Prostate gland (tissue), 2 donors: Measurements from ENCODE around the gene DNASE1. TPM values are rescaled to one million over a fixed set of nuclear protein-coding genes. Genes with fewer than 3 reads are reported as not detected.
A peak's percentile ranks its signal among the peaks of the same experiment; 100 is the strongest.

Source experiments
- DNase-seq: peaks from one replicate; pipeline ENCODE4 v3.0.0-alpha.2; 2019; ENCODE audit warnings: low spot score
- H3K27ac ChIP-seq, 2 donors: fragments of 200-600 bp; sonication (generic); 2 replicates each; pipeline ENCODE4 v1.5.1; 2017 to 2019
- H3K27me3 ChIP-seq: fragments of 200-600 bp; sonication (generic); replicated peaks from 2 replicates; pipeline ENCODE4 v1.5.1; 2019; ENCODE audit not compliant: insufficient read depth
- H3K36me3 ChIP-seq, 2 donors: fragments of 200-600 bp; sonication (generic); 1 replicate in 1 of 2; 2 replicates in 1 of 2; pipeline versions ENCODE4 v1.5.1 to v1.8.1; 2017 to 2019
- H3K4me1 ChIP-seq: fragments of 200-600 bp; sonication (generic); replicated peaks from 2 replicates; pipeline ENCODE4 v1.5.1; 2019
- H3K4me3 ChIP-seq, 2 donors: fragments of 200-600 bp; sonication (generic); 2 replicates each; pipeline ENCODE4 v1.5.1; 2017 to 2019
- H3K9me3 ChIP-seq: fragments of 200-600 bp; sonication (generic); 2 replicates; pipeline ENCODE4 v1.5.1; 2017
- POLR2A ChIP-seq: fragments of 450-650 bp; IDR thresholded peaks from one replicate; pipeline ENCODE4 v1.6.1; 2016; ENCODE audit warnings: antibody characterized with exemption, mild to moderate bottlenecking
- POLR2AphosphoS5 ChIP-seq: sonication (generic); formaldehyde crosslinking; IDR thresholded peaks from one replicate; pipeline ENCODE4 v1.6.1; 2017; ENCODE audit warnings: antibody characterized with exemption
- WGBS: methylation state at CpG from one replicate; pipeline ENCODE4 v1.1.5; 2018; 5-methylcytosine and 5-hydroxymethylcytosine counted together
- intact Hi-C: fragments of 100-400 bp; cut with DNase I; formaldehyde crosslinking; loops from one replicate; pipeline ENCODE4 v1.14.2; 2022
- total RNA-seq, 2 donors: library from RNA; depleted of rRNA; stranded (reverse); fragments of >200 nt; gene quantifications; one replicate each; pipeline ENCODE4 v1.1.0, GENCODE V29; 2016
- TF ChIP-seq, protein P1 (sequence below), 4 experiments: fragments of 200-600 bp in 2 of 4; fragments of 450-650 bp in 2 of 4; sonication (generic) in 2 of 4; IDR thresholded peaks; 1 replicate in 3 of 4; 2 replicates in 1 of 4; pipeline ENCODE4 v1.5.1; 2016 to 2019; ENCODE audit warnings: antibody characterized with exemption in 4 of 4, mild to moderate bottlenecking in 2 of 4, moderate library complexity in 2 of 4

The DNASE1 gene
- total RNA-seq, 2 donors from 2014 or later: 41.9 to 50.6 TPM

DNA sequence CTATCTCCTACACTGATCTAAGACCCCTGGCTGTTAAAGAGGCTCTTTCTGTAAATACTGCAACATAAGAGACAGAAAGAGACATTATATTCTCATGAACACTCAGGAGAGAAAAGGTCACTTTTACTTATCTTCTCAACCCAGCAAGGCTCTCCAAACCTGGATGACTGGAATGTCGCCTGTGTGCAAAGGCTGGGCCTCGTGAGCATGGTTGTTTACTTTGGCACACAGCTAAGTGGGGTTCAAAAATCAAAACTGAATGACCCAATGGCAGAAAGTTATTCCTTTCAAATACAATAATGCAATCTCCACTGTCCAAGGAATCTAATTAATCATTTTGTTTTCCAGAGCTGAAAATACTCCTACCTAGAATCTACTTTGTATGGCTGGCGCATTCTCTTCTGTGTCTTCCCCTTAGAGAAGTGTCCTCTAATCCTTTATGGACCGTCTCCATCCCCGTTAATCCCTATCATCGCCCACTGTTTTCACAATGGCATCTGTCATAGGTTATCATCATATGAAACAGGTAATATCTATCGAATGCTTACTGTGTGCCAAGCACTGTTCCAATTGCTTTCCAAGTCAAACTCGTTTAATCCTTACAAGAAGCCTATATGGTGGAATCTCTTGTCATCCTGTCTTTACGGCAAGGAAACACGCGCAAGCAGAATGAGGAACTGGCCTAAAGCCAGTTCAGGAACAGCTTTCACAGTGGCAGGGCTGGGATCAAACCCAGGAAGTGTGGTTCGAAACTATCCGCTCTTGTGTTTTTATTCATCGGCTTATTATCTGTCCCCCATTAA, 44.4 kb upstream of the DNASE1 start:
- Histone ChIP-seq H3K4me1 (peaks cover 6% of the 10 kb centered on the region), H3K27ac (peak overlapping the region in 1 of 2 donors; percentile 69), H3K27me3 (no peaks in the 10 kb centered on the region), H3K4me3 (peak overlapping the region in 1 of 2 donors; percentile 89), H3K36me3 (no peaks in the 10 kb centered on the region), H3K9me3 (no peaks in the 10 kb centered on the region)
- DNase-seq: peak; percentile 16
- intact Hi-C loops: no loop called here
- TF ChIP-seq, protein P1, sequence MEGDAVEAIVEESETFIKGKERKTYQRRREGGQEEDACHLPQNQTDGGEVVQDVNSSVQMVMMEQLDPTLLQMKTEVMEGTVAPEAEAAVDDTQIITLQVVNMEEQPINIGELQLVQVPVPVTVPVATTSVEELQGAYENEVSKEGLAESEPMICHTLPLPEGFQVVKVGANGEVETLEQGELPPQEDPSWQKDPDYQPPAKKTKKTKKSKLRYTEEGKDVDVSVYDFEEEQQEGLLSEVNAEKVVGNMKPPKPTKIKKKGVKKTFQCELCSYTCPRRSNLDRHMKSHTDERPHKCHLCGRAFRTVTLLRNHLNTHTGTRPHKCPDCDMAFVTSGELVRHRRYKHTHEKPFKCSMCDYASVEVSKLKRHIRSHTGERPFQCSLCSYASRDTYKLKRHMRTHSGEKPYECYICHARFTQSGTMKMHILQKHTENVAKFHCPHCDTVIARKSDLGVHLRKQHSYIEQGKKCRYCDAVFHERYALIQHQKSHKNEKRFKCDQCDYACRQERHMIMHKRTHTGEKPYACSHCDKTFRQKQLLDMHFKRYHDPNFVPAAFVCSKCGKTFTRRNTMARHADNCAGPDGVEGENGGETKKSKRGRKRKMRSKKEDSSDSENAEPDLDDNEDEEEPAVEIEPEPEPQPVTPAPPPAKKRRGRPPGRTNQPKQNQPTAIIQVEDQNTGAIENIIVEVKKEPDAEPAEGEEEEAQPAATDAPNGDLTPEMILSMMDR (IDR thresholded peaks at IDR 0.05): no peak
- TF ChIP-seq POLR2AphosphoS5 (no peak), POLR2A (no peak)
- 49% methylated on average over 14 of the region's 14 CpGs for WGBS

DNA sequence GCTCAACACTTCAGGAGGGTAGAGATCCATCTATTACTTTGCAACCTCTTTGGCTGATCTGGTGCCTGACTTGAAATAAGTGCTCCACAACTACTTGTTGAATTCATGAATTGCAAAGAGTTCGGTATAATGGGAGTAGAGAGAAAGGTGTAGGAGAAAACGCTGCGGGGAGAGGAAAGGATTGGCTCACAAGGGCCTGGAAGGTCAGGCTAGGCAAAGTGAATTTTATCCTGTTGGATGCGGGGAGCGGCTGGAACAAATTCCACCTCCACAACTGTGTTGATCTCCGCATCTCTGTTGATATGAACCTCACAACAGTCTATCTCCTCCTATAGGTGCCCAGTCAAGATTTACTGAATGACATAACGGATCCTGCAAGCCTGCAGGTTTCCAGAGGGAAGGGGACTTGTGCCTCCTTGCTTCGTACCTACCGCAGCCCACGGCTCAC, 43.8 kb upstream of the DNASE1 start:
- TF ChIP-seq POLR2A: no peak
- TF ChIP-seq, protein P1 (IDR thresholded peaks at IDR 0.05): no peak
- peak overlapping the region; percentile 75 to 89 for H3K4me3 ChIP-seq
- DNase-seq: no peak
- H3K4me1 ChIP-seq: peaks cover 6% of the 10 kb centered on the region
- no peaks in the 10 kb centered on the region for H3K27me3 ChIP-seq
- peak overlapping the region; percentile 62 to 69 for H3K27ac ChIP-seq
- H3K9me3 ChIP-seq: no peaks in the 10 kb centered on the region
- no peaks in the 10 kb centered on the region for H3K36me3 ChIP-seq
- intact Hi-C loops: no loop called here
- WGBS: 3% methylated on average over 10 of the region's 10 CpGs

- Histone ChIP-seq H3K27ac (peak within 1 kb of the TSS; percentile 62 to 69), H3K9me3 (no peaks in the 10 kb centered on the region), H3K27me3 (no peaks in the 10 kb centered on the region), H3K4me1 (peaks cover 6% of the 10 kb centered on the region), H3K36me3 (no peaks in the 10 kb centered on the region), H3K4me3 (peak within 1 kb of the TSS; percentile 75 to 89)
- intact Hi-C loops: no loop called here
- under 1% methylated on average over 82 of the region's 86 CpGs for WGBS
- peak; percentile 67 for TF ChIP-seq POLR2AphosphoS5
- TF ChIP-seq, protein P1 (IDR thresholded peaks at IDR 0.05): peak in 2 of 4 experiments; percentile 16 to 36
- peak; percentile 85 for TF ChIP-seq POLR2A
- peak; percentile 87 for DNase-seq
These were observed 43.1 kb upstream of the DNASE1 start, which contains the start of gene SLX4 for GRCh38 chr16:3611146-3611975. Gene SLX4 (minus strand): TSS chr16:3611606. CDS start chr16:3608964, 2,642 bp downstream.

- H3K27me3 ChIP-seq: no peaks in the 10 kb centered on the region
- TF ChIP-seq, protein P1 (IDR thresholded peaks at IDR 0.05): no peak
- no peak for TF ChIP-seq POLR2A
- TF ChIP-seq POLR2AphosphoS5: no peak
- no peaks in the 10 kb centered on the region for H3K9me3 ChIP-seq
- intact Hi-C loops: no loop called here
- DNase-seq: no peak
- H3K36me3 ChIP-seq: no peaks in the 10 kb centered on the region
- H3K4me3 ChIP-seq: peak overlapping the region; percentile 75 to 89
- 79% methylated on average over 34 of the region's 34 CpGs for WGBS
- H3K27ac ChIP-seq: no peak overlapping the region
- peaks cover 6% of the 10 kb centered on the region for H3K4me1 ChIP-seq
These were observed 41.7 kb upstream of the DNASE1 start for GRCh38 chr16:3612510-3613466.
